Transverse colon (tissue), 4 donors: Measurements from ENCODE around the gene PODN.

Experiments
- EP300 ChIP-seq: sonication (generic); formaldehyde crosslinking; IDR thresholded peaks from one replicate; pipeline ENCODE4 v1.6.1; 2017; ENCODE audit warnings: antibody characterized with exemption, low read depth
- POLR2A ChIP-seq: fragments of 450-650 bp; IDR thresholded peaks from one replicate; pipeline ENCODE4 v1.6.1; 2016; ENCODE audit warnings: antibody characterized with exemption, mild to moderate bottlenecking, moderate library complexity
- POLR2AphosphoS5 ChIP-seq, 3 donors: sonication (generic); formaldehyde crosslinking; IDR thresholded peaks; one replicate each; pipeline ENCODE4 v1.6.1; 2016; ENCODE audit warnings: antibody characterized with exemption in 3 of 3
- TF ChIP-seq, protein P1 (sequence below), 5 experiments: fragments of 200-600 bp in 3 of 5; fragments of 450-650 bp in 2 of 5; sonication (generic) in 3 of 5; IDR thresholded peaks; 1 replicate in 2 of 5; 2 replicates in 3 of 5; pipeline ENCODE4 v1.5.1; 2016 to 2017; ENCODE audit warnings: antibody characterized with exemption in 5 of 5, inconsistent platforms in 3 of 5, mild to moderate bottlenecking in 2 of 5, moderate library complexity in 1 of 5

GRCh38 chr1:53071915-53072314, 9.9 kb downstream of the PODN start:
- TF ChIP-seq EP300 (no peak), POLR2A (no peak), POLR2AphosphoS5 (IDR thresholded peaks at IDR 0.05) (no peak)
- TF ChIP-seq, protein P1, sequence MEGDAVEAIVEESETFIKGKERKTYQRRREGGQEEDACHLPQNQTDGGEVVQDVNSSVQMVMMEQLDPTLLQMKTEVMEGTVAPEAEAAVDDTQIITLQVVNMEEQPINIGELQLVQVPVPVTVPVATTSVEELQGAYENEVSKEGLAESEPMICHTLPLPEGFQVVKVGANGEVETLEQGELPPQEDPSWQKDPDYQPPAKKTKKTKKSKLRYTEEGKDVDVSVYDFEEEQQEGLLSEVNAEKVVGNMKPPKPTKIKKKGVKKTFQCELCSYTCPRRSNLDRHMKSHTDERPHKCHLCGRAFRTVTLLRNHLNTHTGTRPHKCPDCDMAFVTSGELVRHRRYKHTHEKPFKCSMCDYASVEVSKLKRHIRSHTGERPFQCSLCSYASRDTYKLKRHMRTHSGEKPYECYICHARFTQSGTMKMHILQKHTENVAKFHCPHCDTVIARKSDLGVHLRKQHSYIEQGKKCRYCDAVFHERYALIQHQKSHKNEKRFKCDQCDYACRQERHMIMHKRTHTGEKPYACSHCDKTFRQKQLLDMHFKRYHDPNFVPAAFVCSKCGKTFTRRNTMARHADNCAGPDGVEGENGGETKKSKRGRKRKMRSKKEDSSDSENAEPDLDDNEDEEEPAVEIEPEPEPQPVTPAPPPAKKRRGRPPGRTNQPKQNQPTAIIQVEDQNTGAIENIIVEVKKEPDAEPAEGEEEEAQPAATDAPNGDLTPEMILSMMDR (IDR thresholded peaks at IDR 0.05) = no peak
